Smooth muscle cell (in vitro differentiated cells): ENCODE measurements around the gene OPRM1. TPM values are rescaled to one million over a fixed set of nuclear protein-coding genes. Genes with fewer than 3 reads are reported as not detected.
"Not testable (repeated sequence)": the region's sequence is repeated elsewhere in the genome, so short reads cannot be mapped to it uniquely, and the experiment has no call there.

Source experiments
- DNase-seq: peaks from one replicate; lab custom pipeline; 2025; ENCODE audit not compliant: unreplicated experiment; lab: John Stamatoyannopoulos, UW
- H2AFZ ChIP-seq: fragments of 200-600 bp; sonication (generic); 2 replicates; pipeline ENCODE4 v1.6.0; 2016; ENCODE audit warnings: antibody characterized with exemption, low read depth, mild to moderate bottlenecking
- H3F3A ChIP-seq: fragments of 200-600 bp; sonication (generic); 2 replicates; pipeline ENCODE4 v1.6.0; 2017; ENCODE audit warnings: antibody characterized with exemption, low read depth
- H3K27ac ChIP-seq: fragments of 200-600 bp; sonication (generic); 2 replicates; pipeline ENCODE4 v1.5.1; 2016; ENCODE audit warnings: low read depth, mild to moderate bottlenecking
- H3K27me3 ChIP-seq: fragments of 200-600 bp; sonication (generic); 2 replicates; pipeline ENCODE4 v1.6.1; 2016; ENCODE audit warnings: low read depth, mild to moderate bottlenecking
- H3K36me3 ChIP-seq: fragments of 200-600 bp; sonication (generic); 2 replicates; pipeline ENCODE4 v1.5.1; 2016; ENCODE audit warnings: low read depth
- H3K4me1 ChIP-seq: fragments of 200-600 bp; sonication (generic); 2 replicates; pipeline ENCODE4 v1.5.1; 2016; ENCODE audit warnings: low read depth
- H3K4me2 ChIP-seq: fragments of 200-600 bp; sonication (generic); 2 replicates; pipeline ENCODE4 v1.6.0; 2016; ENCODE audit warnings: mild to moderate bottlenecking
- H3K4me3 ChIP-seq: fragments of 200-600 bp; sonication (generic); 2 replicates; pipeline ENCODE4 v1.5.1; 2016; ENCODE audit warnings: mild to moderate bottlenecking
- H3K79me2 ChIP-seq: fragments of 200-600 bp; sonication (generic); 2 replicates; pipeline ENCODE4 v1.6.0; 2016; ENCODE audit warnings: low read depth, mild to moderate bottlenecking
- H3K9ac ChIP-seq: fragments of 200-600 bp; sonication (generic); 2 replicates; pipeline ENCODE4 v1.6.0; 2016; ENCODE audit warnings: low read depth
- H3K9me3 ChIP-seq: fragments of 200-600 bp; sonication (generic); replicated peaks from 2 replicates; pipeline ENCODE4 v1.5.1; 2016; ENCODE audit warnings: low read depth
- H4K20me1 ChIP-seq: fragments of 200-600 bp; sonication (generic); 2 replicates; pipeline ENCODE4 v1.6.0; 2016; ENCODE audit warnings: low read depth
- CTCF ChIP-seq: fragments of 200-600 bp; sonication (generic); IDR thresholded peaks from 2 replicates; pipeline ENCODE4 v1.5.1; 2017; ENCODE audit warnings: borderline replicate concordance, mild to moderate bottlenecking, antibody characterized with exemption; ENCODE audit not compliant: insufficient read depth, poor library complexity, severe bottlenecking
- WGBS: methylation state at CpG from one replicate; pipeline ENCODE4 v1.1.7; 2016; ENCODE audit warnings: low lambda C conversion rate; 5-methylcytosine and 5-hydroxymethylcytosine counted together
- polyA plus RNA-seq: library from polyadenylated mRNA; unstranded; fragments of >200 nt; fragmentation: Nextera tagmentation; extraction: Ambion mirVana; gene quantifications from 2 replicates; pipeline ENCODE4 v1.2.1, GENCODE V29; 2016
- total RNA-seq: library from RNA; depleted of rRNA; stranded (reverse); fragments of >200 nt; gene quantifications from 2 replicates; pipeline ENCODE4 v1.2.3, GENCODE V29; 2014

OPRM1 gene
- total and polyA plus RNA-seq, 2 experiments from 2014 or later: not detected

GRCh38 chr6:154071711-154072110 is 32.7 kb downstream of the OPRM1 start:
- no peaks in the 10 kb centered on the region for H3K36me3 ChIP-seq
- no peak overlapping the region for H2AFZ ChIP-seq
- no peaks in the 10 kb centered on the region for H3K9me3 ChIP-seq
- H3K4me3 ChIP-seq: no peak overlapping the region
- whole genome bisulfite sequencing: 42% methylated on average over 1 of the region's 1 CpG
- no peaks in the 10 kb centered on the region for H3K4me1 ChIP-seq
- H3K79me2 ChIP-seq: no peaks in the 10 kb centered on the region
- no peaks in the 10 kb centered on the region for H4K20me1 ChIP-seq
- H3K27ac ChIP-seq: peak overlapping the region; percentile 56
- H3F3A ChIP-seq: no peaks in the 10 kb centered on the region
- H3K27me3 ChIP-seq: no peaks in the 10 kb centered on the region
- no peak overlapping the region for H3K9ac ChIP-seq
- TF ChIP-seq CTCF: no peak
- H3K4me2 ChIP-seq: peak overlapping the region; percentile 25
- no peak for DNase-seq

- H3K4me3 ChIP-seq, H3K27me3 ChIP-seq, DNase-seq, H2AFZ ChIP-seq, H3K79me2 ChIP-seq, H3K9me3 ChIP-seq, H3K36me3 ChIP-seq, H3K4me2 ChIP-seq, H3K27ac ChIP-seq, H4K20me1 ChIP-seq, H3F3A ChIP-seq, H3K4me1 ChIP-seq, H3K9ac ChIP-seq: not testable (repeated sequence)
- 28% methylated on average over 2 of the region's 2 CpGs for WGBS
These were observed 39.6 kb downstream of the OPRM1 start for GRCh38 chr6:154078596-154078995.

DNA sequence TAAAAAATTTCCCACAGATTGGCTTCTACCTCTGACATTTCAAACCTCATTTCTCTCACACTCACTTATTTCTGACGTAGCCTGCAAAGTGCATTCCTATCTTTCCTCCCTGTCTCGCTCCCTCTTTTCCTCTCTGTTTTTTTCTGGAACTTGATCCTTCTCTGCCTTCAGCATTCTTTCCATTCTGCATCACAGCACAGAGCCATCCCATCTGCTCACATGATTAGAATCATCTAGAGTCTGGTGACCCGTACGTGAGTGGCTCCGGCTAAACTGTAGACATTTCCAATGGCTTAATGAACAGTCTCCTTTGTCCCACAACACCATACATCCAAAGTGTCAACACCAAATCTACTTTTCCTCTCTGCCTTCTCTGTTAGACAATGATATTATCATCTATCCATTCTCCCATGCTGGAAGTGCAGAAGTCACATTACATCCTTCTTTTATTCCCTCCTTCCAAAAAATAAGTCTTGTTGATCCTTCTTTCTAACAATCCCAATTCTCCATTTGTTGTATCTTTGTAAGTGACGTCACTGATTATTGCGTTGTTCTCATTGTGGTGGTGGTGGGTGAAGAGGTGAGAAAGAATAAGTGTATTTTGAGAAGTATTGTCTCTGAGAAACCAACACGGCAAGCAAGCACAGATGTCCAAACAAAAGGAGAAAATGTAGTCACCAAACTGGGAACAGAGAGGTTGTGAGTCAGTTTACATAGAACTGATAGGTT is 41.6 kb downstream of the OPRM1 start:
- Histone ChIP-seq H3K9ac (no peak overlapping the region), H3K9me3 (no peaks in the 10 kb centered on the region), H4K20me1 (no peaks in the 10 kb centered on the region), H3F3A (no peaks in the 10 kb centered on the region), H3K4me1 (no peaks in the 10 kb centered on the region), H3K36me3 (no peaks in the 10 kb centered on the region), H3K4me3 (no peak overlapping the region), H3K27me3 (no peaks in the 10 kb centered on the region), H3K79me2 (no peaks in the 10 kb centered on the region), H2AFZ (no peak overlapping the region), H3K27ac (peak overlapping the region; percentile 28), H3K4me2 (no peak overlapping the region)
- DNase-seq: no peak
- no peak for TF ChIP-seq CTCF
- 54% methylated on average over 8 of the region's 8 CpGs for WGBS

- peak overlapping the region; percentile 19 for H3K4me2 ChIP-seq
- H3K9ac ChIP-seq: no peak overlapping the region
- no peaks in the 10 kb centered on the region for H3K79me2 ChIP-seq
- no peak for TF ChIP-seq CTCF
- no peak overlapping the region for H2AFZ ChIP-seq
- no peaks in the 10 kb centered on the region for H3K9me3 ChIP-seq
- H4K20me1 ChIP-seq: no peaks in the 10 kb centered on the region
- H3K36me3 ChIP-seq: no peaks in the 10 kb centered on the region
- no peaks in the 10 kb centered on the region for H3K27me3 ChIP-seq
- 49% methylated on average over 3 of the region's 3 CpGs for WGBS
- DNase-seq: no peak
- no peaks in the 10 kb centered on the region for H3K4me1 ChIP-seq
- no peak overlapping the region for H3K4me3 ChIP-seq
- H3F3A ChIP-seq: no peaks in the 10 kb centered on the region
- no peak overlapping the region for H3K27ac ChIP-seq
These were observed 47.5 kb downstream of the OPRM1 start for GRCh38 chr6:154086510-154086909.
